Measurements from ENCODE around the gene KCNMA1.

DNA sequence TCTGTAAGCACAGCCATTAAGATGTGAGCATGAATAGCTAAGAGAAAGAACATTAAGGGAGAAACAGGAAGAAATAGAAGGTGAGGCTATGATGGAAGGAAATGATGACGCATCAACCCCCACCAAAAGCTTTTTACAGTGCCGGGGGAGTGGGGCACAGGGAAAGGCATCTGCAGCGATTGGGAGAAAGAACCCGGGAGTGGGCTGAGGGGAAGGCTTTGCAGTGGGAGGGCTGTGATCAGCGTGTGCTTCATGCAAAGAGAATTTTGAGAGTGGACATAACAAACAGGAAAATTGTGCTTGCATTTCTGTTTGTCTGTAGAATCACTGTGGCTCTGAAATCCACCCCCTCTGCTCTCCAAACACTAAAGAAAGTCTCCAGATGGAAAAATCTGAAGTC is 250.8 kb downstream of the KCNMA1 start:
- TF ChIP-seq TAF1 (IDR thresholded peaks at IDR 0.05; ENCODE audit: low read depth) = no peak
- no peak for TF ChIP-seq ZBTB7A (IDR thresholded peaks at IDR 0.05; ENCODE audit: low read depth)
- TF ChIP-seq EP300 (IDR thresholded peaks at IDR 0.05; ENCODE audit: borderline replicate concordance) = no peak
- TF ChIP-seq, protein P1, sequence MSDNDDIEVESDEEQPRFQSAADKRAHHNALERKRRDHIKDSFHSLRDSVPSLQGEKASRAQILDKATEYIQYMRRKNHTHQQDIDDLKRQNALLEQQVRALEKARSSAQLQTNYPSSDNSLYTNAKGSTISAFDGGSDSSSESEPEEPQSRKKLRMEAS (IDR thresholded peaks at IDR 0.05) = no peak
- TF ChIP-seq TEAD4 (IDR thresholded peaks at IDR 0.05) = no peak
- TF ChIP-seq RAD21 (IDR thresholded peaks at IDR 0.05; ENCODE audit: low read depth) = no peak

Data from Ishikawa (cell line).